Renal cortical epithelial cell (primary cell): ENCODE measurements around the gene GCNT2. TPM values are rescaled to one million over a fixed set of nuclear protein-coding genes. Genes with fewer than 3 reads are reported as not detected.
A peak's percentile ranks its signal among the peaks of the same experiment; 100 is the strongest.
"Not testable (repeated sequence)": the region's sequence is repeated elsewhere in the genome, so short reads cannot be mapped to it uniquely, and the experiment has no call there.

Source experiments
- DNase-seq: peaks from one replicate; pipeline ENCODE4 v3.0.0-alpha.2; 2011; ENCODE audit warnings: low read depth
- total RNA-seq: library from RNA; depleted of rRNA; stranded (reverse); fragments of >200 nt; gene quantifications from 2 replicates; pipeline ENCODE4 v1.2.3, GENCODE V29; 2014

The GCNT2 gene
- total RNA-seq = 27.8 and 59.4 TPM in 2 replicates

DNA sequence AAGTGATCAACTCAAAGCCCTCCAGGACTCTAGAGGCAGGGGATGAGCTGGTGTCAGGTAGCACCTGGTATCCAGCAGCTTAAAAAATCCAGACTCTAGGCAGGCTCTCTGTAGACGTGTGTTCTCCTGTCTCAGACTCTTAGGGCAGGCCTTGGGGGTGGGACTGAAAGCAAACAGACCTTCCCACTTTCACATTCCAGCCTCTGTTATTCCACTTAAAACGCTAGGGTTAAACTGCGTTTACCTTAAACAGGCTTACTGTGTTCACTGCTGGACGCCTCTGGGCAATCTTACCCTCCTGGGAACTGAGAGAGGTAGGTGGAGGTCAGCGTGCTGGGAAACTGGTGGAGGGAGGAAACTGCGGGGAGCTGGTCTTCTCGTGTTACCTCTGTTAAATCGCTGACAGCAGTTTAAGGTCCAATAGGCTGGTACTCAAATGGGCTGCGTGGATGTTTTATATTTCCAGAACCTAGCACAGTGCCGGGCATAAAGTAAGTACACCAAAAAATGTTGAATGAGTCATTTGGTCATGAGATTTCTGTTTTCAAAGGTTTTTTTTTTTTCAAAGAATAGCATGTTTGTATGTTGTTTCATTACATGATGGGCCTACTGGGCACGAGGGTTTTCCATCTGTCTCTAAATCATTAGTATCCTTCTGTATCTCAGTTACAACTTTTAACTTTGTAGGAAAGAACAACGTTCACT, at the start of gene GCNT2:
Gene GCNT2, plus strand, starts transcription at position 248 of the 705 bp plus-strand sequence. CDS start 7,561 bp downstream, outside the sequence.
- peak; percentile 96 for DNase-seq

DNA sequence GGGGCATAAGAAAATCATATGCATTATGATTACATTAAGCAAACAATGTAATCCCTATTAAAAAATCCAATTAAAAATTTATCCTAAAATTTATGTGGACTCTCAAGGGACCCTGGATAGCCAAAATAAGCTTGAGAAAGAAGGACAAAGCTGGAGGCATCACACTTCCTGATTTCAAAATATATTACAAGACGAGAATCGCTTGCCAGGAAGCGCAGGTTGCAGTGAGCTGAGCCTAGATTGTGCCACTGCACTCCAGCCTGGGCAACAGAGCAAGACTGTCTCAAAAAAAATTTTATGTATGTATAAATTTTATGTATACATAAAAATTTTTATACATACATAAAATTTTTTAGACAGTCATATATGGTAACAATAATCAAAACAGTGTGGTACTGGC, 48.5 kb upstream of the GCNT2 start:
- no peak for DNase-seq

DNA sequence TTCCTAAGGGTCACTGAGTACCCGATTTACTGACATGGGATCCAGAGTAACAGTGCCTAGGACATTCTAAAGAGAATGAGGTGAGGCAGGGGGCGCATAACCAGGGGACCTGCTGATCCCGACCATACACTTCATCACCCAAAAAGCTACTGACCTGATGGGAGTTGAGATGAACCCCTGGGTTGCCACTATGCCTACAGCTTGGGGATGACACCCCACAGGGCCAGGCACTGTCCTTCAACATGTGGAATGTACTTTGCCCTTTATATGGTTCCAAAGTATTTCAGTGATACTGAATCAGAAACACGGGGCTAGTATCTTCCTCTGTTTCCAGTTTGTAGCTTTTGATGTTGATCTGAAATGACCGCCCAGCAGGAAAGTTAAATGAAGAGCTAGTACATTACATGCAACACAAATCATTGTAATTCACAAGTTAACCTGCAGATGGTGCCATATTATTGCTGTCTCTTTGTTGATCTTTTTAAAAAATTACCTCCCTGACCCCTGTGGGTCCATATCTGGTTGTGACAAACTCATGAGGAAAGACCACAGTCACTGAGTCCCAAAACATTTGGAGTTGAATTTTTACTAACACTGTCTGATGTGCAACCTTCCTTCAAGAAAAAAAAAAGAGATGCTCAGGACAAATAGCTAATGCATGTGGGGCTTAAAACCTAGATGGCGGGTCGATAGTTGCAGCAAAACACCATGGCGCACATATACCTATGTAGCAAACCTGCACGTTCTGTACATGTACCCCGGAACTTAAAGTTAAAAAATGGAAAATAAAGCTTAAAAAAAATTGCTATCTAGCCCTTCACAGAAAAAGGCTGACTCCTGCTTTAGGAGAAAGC, 42.7 kb upstream of the GCNT2 start:
- peak; percentile 41 for DNase-seq

DNA sequence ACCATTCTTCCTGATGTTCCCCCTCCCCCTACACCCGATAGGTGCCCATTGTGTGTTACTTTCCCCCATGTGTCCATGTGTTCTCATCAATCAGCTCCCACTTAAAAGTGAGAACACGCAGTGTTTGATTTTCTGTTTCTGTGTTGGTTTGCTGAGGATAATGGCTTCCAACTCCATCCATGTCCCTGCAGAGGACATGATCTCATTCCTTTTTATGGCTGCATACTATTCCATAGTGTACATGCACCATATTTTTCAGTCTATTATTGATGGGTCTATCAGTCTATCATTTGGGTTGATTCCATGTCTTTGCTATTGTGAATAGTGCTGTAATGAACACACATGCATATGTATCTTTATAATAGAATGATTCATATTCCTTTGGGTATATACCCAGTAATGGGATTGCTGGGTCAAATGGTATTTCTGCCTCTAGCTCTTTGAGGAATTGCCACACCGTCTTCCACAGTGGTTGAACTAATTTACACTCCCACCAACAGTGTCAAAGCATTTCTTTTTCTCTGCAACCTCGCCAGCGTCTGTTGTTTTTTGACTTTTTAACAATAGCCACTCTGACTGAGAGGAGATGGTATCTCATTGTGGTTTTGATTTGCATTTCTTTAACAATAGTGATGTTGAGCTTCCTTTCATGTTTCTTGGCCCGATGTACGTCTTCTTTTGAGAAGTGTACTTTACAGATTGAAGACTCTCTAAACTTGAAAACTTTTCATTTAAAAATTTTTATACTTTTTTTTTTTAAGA, 41.0 kb upstream of the GCNT2 start:
- peak; percentile 45 for DNase-seq

DNA sequence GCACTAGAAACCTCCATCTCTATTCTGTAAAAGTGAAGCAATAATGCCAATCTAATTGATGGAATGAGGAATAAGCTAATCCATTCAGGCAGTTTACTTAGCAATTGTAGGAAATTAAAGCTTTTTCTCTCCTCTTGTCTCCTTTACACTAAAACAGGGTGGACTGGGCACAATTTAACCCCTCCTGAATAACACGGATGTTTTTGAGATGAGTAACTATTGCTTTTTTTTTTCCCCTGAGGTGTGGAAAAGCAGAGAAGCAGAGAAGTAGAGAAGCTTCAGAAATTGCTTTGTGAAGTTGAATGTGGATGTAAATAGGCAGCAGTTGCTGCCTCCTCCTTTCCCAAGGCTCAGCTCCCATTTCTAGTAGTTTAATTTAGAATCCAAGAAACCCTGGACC, 40.0 kb upstream of the GCNT2 start:
- DNase-seq = peak; percentile 72

GRCh38 chr6:10482636-10483257, 38.4 kb upstream of the GCNT2 start:
- no peak for DNase-seq

DNA sequence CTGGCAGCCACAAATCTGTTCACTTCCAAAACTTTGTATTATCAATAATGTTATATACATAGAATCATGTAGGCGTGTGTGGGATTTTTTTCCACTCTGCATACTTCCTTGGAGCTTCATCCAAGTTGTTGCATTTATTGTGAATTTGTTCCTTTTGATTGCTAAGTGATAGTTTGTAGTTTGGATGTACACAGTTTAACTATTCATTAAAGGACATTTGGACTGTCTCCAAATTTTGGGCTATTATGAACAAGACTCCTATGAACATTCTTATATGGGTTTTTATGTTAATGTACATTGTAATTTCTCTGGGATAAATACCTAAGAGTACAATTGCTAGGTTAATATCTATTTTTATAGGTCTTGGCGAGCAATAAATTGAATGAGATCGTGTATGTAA, 36.2 kb upstream of the GCNT2 start:
- no peak for DNase-seq

DNA sequence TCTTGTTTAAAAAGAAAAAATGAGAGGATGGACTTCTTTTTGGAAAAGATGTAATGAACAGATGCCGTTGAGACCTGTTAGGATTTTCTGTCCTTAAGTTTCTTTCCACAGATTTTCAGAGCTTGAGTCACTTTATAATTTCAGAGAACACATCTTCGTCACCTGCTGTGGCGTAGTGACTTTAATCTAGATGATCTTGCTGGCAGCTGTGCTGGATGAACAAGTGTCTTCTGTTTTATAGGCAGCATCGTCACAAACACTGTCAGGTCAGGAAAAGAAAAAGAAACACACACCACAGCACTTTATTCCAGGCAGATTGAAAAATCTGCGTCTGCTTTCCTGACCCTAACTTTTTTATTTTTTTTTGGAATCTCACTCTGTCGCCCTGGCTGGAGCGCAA, 35.7 kb upstream of the GCNT2 start:
- no peak for DNase-seq

GRCh38 chr6:10486215-10486614, 34.9 kb upstream of the GCNT2 start:
- DNase-seq = no peak

DNA sequence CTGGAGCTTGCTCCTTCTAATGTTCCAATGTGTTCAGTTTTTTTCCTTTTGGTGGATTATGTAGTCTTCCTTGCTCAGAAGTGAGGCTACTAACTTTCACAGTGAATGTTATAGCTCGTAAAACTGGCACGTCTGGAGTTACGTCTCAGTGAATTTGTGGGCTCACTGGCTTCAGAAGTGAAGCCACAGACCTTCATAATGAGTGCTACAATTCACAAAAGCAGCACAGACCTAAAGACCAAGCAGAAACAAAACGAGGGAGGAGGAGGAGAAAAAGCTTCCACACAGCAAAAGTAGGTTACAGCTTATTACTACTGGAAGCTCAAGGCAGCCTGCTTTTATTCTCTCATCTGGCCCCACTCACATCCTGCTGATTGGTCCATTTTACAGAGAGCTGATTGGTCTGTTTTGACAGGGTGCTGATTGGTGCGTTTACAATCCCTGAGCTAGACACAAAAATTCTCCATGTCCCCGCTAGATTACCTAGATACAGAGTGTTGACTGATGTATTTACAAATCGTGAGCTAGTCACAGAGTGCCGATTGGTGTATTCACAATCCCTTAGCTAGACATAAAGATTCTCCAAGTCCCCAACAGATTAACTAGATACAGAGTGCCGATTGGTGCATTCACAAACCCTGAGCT, 34.1 kb upstream of the GCNT2 start:
- DNase-seq = not testable (repeated sequence)

DNA sequence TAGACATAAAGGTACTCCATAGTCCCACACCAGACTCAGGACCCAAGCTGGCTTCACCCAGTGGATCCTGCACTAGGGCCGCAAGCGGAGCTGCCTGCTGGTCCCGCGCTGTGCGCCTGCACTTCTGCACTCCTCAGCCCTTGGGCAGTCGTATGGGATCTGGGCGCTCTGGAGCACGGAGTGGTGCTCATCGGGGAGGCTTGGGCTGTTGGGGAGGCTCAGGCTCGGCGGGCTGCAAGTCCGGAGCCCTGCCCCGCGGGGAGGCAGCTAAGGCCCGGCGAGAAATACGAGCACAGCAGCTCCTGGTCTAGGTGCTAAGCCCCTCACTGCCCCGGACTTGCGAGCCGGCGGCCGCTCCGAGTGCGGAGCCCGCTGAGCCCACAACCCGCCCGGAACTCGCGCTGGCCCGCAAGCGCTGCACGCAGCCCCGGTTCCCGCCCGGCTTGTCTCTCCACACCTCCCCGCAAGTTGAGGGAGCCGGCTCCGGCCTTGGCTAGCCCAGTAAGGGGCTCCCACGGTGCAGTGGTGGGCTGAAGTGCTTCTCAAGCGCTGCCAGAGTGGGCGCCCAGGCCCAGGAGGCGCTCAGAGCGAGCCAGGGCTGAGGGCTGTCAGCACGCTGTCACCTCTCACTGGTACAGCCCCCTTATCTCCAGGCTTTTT, 33.4 kb upstream of the GCNT2 start:
- DNase-seq = no peak

- no peak for DNase-seq
These were observed 29.7 kb upstream of the GCNT2 start for GRCh38 chr6:10491463-10491862.

DNA sequence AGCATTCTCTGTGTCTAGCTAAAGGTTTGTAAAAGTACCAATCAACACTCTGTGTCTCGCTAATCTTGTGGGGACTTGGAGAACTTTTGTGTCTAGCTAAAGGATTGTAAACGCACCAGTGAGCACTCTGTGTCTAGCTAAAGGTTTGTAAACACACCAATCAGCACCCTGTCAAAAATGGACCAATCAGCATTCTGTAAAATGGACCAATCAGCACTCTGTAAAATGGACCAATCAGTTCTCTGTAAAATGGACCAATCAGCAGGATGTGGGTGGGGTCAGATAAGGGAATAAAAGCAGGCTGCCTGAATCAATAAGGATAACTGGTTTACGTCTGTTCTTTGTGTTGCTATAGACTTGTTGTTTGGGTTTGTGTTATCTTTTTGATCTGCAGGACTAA, 29.2 kb upstream of the GCNT2 start:
- DNase-seq = not testable (repeated sequence)

DNA sequence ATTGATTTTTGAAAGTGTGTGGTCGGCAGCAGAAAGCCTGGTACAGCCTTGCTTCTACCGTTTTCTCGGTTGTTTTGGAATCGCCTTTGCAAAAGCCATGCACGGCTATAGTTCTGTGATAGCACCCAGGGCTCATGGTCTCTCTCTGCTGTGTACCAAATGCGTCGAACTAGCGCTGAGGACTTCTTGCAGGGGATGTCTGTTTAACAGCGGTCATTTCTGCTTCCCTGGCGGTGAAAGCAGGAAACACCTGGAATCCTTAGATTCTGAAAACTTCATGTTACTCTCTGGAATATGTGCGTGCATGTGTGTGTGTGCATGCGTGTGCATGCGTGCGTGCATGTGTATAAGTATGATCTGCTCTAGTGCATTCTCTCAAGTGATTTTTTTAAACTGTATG, 26.1 kb upstream of the GCNT2 start:
- DNase-seq = no peak

- no peak for DNase-seq
These were observed 15.6 kb upstream of the GCNT2 start for GRCh38 chr6:10505529-10505928.

- DNase-seq = no peak
These were observed 13.9 kb upstream of the GCNT2 start for GRCh38 chr6:10507298-10507697.

GRCh38 chr6:10507715-10508114, 13.4 kb upstream of the GCNT2 start:
- DNase-seq = no peak

DNA sequence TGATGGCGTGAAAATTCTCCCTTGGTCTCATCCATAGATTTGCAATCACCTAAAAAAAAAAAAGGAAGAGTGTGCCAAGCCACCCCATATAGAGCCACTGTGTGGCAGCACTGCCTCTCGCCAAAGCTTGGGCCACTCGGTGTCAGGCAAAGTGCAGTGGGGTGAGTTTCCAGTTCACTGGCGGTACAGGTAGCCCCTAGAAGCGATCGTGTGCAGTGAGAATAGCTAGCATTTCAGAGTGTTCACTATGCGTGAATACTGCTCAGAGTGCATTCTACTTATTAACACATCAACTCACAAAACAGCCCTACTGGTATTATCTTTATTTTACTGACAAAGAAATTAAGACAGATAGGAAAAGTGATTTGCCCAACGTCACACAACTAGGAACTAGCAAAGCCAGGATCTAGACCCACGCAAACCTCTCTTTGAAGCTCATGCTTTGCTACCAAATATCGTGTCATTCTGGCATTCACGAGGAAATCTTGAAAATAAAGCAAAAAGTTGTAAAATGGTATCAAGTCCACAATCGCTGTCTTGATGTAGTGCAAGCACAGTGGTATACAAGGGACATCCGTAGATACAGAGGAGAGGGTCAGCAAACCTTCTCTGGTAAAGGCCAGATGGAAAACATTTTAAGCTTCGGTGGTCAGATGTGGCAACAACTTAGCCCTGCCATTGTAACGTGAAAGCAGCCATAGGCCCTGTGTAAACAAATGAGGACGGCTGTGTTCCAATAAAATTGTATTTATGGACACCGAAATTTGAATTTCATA, 10.4 kb upstream of the GCNT2 start:
- DNase-seq = peak; percentile 61

DNA sequence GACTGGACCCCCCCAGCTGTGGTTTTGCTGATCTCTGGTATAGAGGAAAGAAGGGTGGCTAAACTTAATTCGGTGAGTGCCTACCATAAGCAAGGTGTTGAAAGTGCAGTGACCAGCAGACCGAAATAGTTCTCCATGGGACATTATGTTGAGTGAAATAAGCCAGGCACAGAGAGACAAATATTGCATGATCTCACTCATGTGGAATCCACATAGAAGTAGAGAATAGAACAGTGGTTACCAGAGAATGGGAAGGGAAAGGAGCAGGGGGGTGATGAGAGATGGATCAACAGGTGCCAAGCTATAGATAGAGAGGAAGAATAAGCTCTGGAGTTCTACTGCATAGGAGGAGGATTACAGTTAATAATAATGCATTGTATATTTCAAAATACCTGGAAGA, 9.7 kb upstream of the GCNT2 start:
- DNase-seq = peak; percentile 75

DNA sequence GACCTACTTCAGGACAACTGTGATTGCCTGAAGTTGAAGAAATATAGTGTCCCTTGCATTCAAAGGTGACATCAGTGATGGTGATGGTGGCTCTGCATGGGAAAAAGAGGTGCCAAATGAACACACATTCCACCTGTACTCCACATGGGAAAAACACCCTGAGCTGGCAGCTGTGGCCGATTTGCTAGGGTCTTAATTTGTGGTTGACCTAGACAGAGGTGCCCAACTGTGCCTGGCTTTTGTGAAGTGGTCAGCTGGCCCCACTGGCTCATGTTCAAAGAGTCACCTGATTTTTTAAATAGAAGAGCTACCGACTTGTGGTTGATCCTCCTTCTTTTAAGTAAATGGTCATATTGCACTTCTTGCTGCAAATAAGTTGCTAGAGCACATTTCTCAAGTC, 7.6 kb upstream of the GCNT2 start:
- DNase-seq = no peak
